HepG2 (cell line): ENCODE results near the gene DPP6. TPM values are rescaled to one million over a fixed set of nuclear protein-coding genes. Genes with fewer than 3 reads are reported as not detected.

Source experiments
- ATAC-seq: fragments of 200-7000 bp; cut with Tn5 transposase; 3 replicates; pipeline ENCODE4 v1.9.1; 2020; ENCODE audit warnings: mild to moderate bottlenecking, moderate library complexity
- BruUV-seq: library from RNA; stranded (reverse); fragments of 400-500 nt; replicated peaks from 2 replicates; lab custom pipeline; 2021; lab: Mats Ljungman, UMichigan
- CTCF ChIA-PET: fragments of 300-600 bp; formaldehyde crosslinking; extraction: SDS; loops from one replicate; lab custom pipeline; 2021; ENCODE audit warnings: low total read pairs, inconsistent platforms, low intra/inter-chr PET ratio; lab: Yijun Ruan, JAX
- POLR2A ChIA-PET: fragments of 350-600 bp; sonication (Branson Sonifier 250); formaldehyde crosslinking; loops from one replicate; lab custom pipeline; 2020; ENCODE audit warnings: antibody characterized with exemption, inconsistent platforms; lab: Yijun Ruan, JAX
- DNase-seq: peaks from one replicate; pipeline ENCODE4 v3.0.0-alpha.2; 2015; ENCODE audit warnings: low spot score
- FAIRE-seq: peaks from 3 replicates; lab custom pipeline; 2011; peaks lifted over from hg19 to GRCh38; lab: Jason Lieb, UNC
- H2AFZ ChIP-seq: one replicate; pipeline ENCODE4 v1.6.1; 2011; ENCODE audit warnings: low read length, inconsistent platforms
- H3K27ac ChIP-seq: fragments of 300-600 bp; 3 replicates; pipeline ENCODE4 v1.8.0; 2011; ENCODE audit warnings: mixed run types, mild to moderate bottlenecking, mixed read lengths, low read length, inconsistent platforms; ENCODE audit not compliant: insufficient read depth; ENCODE audit errors: extremely low read length
- H3K27me3 ChIP-seq, 2 experiments: fragments of 200-600 bp in 1 of 2; 2 replicates in 1 of 2; 3 replicates in 1 of 2; pipeline versions ENCODE4 v1.6.0 to v1.8.0; 2011; ENCODE audit warnings: low read length in 2 of 2, mild to moderate bottlenecking in 2 of 2, moderate library complexity in 2 of 2, inconsistent platforms in 1 of 2; ENCODE audit not compliant: insufficient read depth in 2 of 2, control insufficient read depth in 1 of 2
- H3K36me3 ChIP-seq, 2 experiments: fragments of 200-600 bp in 1 of 2; replicated peaks in 1 of 2; 2 replicates in 1 of 2; 3 replicates in 1 of 2; pipeline versions ENCODE4 v1.5.1 to v1.8.0; 2011; ENCODE audit warnings: low read length in 2 of 2, inconsistent platforms in 1 of 2; ENCODE audit not compliant: insufficient read depth in 2 of 2, control insufficient read depth in 1 of 2
- H3K4me1 ChIP-seq: 2 replicates; pipeline ENCODE4 v1.5.1; 2012; ENCODE audit warnings: low read length, inconsistent platforms; ENCODE audit not compliant: insufficient read depth
- H3K4me2 ChIP-seq: 2 replicates; pipeline ENCODE4 v1.6.0; 2011; ENCODE audit warnings: low read depth, low read length, inconsistent platforms
- H3K4me3 ChIP-seq, 3 experiments: fragments of 200-600 bp in 1 of 3; sonication (generic), shearing (Covaris generic) in 1 of 3; replicated peaks in 1 of 3; 2 replicates each; pipeline ENCODE4 v1.5.1; 2011 to 2016; ENCODE audit warnings: low read length in 3 of 3, inconsistent platforms in 2 of 3, low read depth in 2 of 3, mild to moderate bottlenecking in 2 of 3, control low read depth in 1 of 3, mixed read lengths in 1 of 3; ENCODE audit not compliant: insufficient read depth in 1 of 3
- H3K79me2 ChIP-seq: one replicate; pipeline ENCODE4 v1.6.1; 2011; ENCODE audit warnings: low read length, inconsistent platforms; ENCODE audit not compliant: insufficient read depth
- H3K9ac ChIP-seq: 2 replicates; pipeline ENCODE4 v1.6.0; 2011; ENCODE audit warnings: mild to moderate bottlenecking, low read depth, low read length, inconsistent platforms; ENCODE audit not compliant: insufficient read depth
- H3K9me3 ChIP-seq: 2 replicates; pipeline ENCODE4 v1.5.1; 2012; ENCODE audit warnings: mild to moderate bottlenecking, low read length
- H4K20me1 ChIP-seq: 2 replicates; pipeline ENCODE4 v1.6.0; 2011; ENCODE audit warnings: inconsistent platforms, mild to moderate bottlenecking, low read length, moderate library complexity; ENCODE audit not compliant: insufficient read depth
- GZF1 ChIP-seq: sonication (generic); formaldehyde crosslinking; IDR thresholded peaks from 2 replicates; pipeline ENCODE4 v1.5.1; 2020; ENCODE audit warnings: mild to moderate bottlenecking, missing genetic modification reagents
- HCFC1 ChIP-seq: fragments of 150-350 bp; IDR thresholded peaks from 2 replicates; pipeline ENCODE4 v1.6.1; 2014; ENCODE audit warnings: low read depth, low read length
- IKZF4 ChIP-seq: sonication (generic); formaldehyde crosslinking; IDR thresholded peaks from 2 replicates; pipeline ENCODE4 v1.5.1; 2020; ENCODE audit warnings: borderline replicate concordance, mild to moderate bottlenecking, low read depth, missing genetic modification reagents; ENCODE audit errors: not compliant biosample characterization
- KLF9 ChIP-seq: IDR thresholded peaks from 2 replicates; pipeline ENCODE4 v1.6.1; 2016; ENCODE audit warnings: low read depth
- MBD4 ChIP-seq: IDR thresholded peaks from 2 replicates; pipeline ENCODE4 v1.6.1; 2012; ENCODE audit warnings: low read length, inconsistent platforms, borderline replicate concordance
- RFXAP ChIP-seq: sonication (generic); formaldehyde crosslinking; IDR thresholded peaks from 2 replicates; pipeline ENCODE4 v1.4.0; 2020; ENCODE audit warnings: missing genetic modification reagents, borderline replicate concordance
- ZNF232 ChIP-seq: sonication (generic); formaldehyde crosslinking; IDR thresholded peaks from 2 replicates; pipeline ENCODE4 v1.4.0; 2020; ENCODE audit warnings: missing genetic modification reagents, borderline replicate concordance
- ZNF335 ChIP-seq: sonication (generic); formaldehyde crosslinking; IDR thresholded peaks from 2 replicates; pipeline ENCODE4 v1.4.0; 2020; ENCODE audit warnings: missing genetic modification reagents
- ZNF564 ChIP-seq: sonication (generic); formaldehyde crosslinking; IDR thresholded peaks from 2 replicates; pipeline ENCODE4 v1.8.1; 2023; ENCODE audit warnings: mild to moderate bottlenecking, missing genetic modification reagents
- ZSCAN31 ChIP-seq: sonication (generic); formaldehyde crosslinking; IDR thresholded peaks from 2 replicates; pipeline ENCODE4 v1.5.0; 2020; ENCODE audit warnings: low read depth, mild to moderate bottlenecking, missing genetic modification reagents
- WGBS: methylation state at CpG from one replicate; pipeline ENCODE4 v1.1.6; 2017; ENCODE audit warnings: low lambda C conversion rate; 5-methylcytosine and 5-hydroxymethylcytosine counted together
- in situ Hi-C: cut with HindIII; loops from 2 replicates; pipeline ENCODE4 v1.10.0; 2017; ENCODE audit warnings: low pct_unique_long_range_greater_than_20kb; ENCODE audit not compliant: extremely low pct_ligation_motif_present
- intact Hi-C: fragments of 100-400 bp; cut with micrococcal nuclease; formaldehyde crosslinking; loops from one replicate; pipeline ENCODE4 v1.10.0; 2022; ENCODE audit not compliant: unreplicated experiment
- polyA plus RNA-seq, 8 experiments: library from polyadenylated mRNA; depleted of rRNA in 3 of 8; stranded (reverse) in 7 of 8; unstranded in 1 of 8; fragments of >200 nt; fragmentation: Illumina TruSeq in 4 of 8; extraction: Trizol in 4 of 8; gene quantifications; 2 replicates each; pipeline versions ENCODE4 v1.2.1 to v1.2.3, GENCODE V29; 2011 to 2016; ENCODE audit warnings: low read depth in 4 of 8, missing spikeins in 1 of 8, mixed read lengths in 1 of 8; ENCODE audit not compliant: insufficient read depth in 1 of 8
- total RNA-seq, 5 experiments: library from RNA; depleted of rRNA; stranded (reverse); fragments of >200 nt; fragmentation: Illumina TruSeq; extraction: Trizol; gene quantifications; 2 replicates each; pipeline ENCODE4 v1.2.3, GENCODE V29; 2016; ENCODE audit warnings: low read depth in 1 of 5
- TF ChIP-seq, protein P1 (sequence below): sonication (generic); formaldehyde crosslinking; IDR thresholded peaks from 2 replicates; pipeline ENCODE4 v1.9.0; 2022; ENCODE audit warnings: low read depth, missing genetic modification reagents
- TF ChIP-seq, protein P2 (sequence below): sonication (generic); formaldehyde crosslinking; IDR thresholded peaks from 2 replicates; pipeline ENCODE4 v1.5.0; 2020; ENCODE audit warnings: missing genetic modification reagents
- TF ChIP-seq, protein P3 (sequence below): IDR thresholded peaks from 2 replicates; pipeline ENCODE4 v1.6.1; 2016; ENCODE audit warnings: missing biosample characterization, missing genetic modification reagents, low read depth
- TF ChIP-seq, protein P4 (sequence below): sonication (generic); formaldehyde crosslinking; IDR thresholded peaks from 2 replicates; pipeline ENCODE4 v1.4.0; 2020; ENCODE audit warnings: missing genetic modification reagents, borderline replicate concordance

Gene DPP6
- total and polyA plus RNA-seq, 2 of the 13 experiments (the other 11 are each of a cell fraction or from before 2014, with no cell fraction given), result not detected

DNA sequence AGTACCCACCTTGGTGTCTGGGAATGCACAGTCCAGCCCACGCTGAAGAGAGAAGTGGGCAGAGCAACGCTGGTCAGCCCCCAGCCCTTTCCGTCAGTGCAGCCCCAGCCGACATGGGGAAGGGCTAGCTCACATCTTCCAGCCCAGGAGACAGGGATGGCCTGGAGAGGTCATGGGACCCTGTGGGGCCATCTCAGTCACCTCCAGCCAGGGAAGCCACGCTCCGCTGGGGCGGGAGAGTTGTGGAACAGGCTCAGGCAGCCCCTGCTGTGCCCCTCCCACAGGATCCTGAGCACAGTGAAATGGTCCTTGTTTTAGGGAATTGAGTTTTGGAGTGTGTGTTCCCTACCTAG is 865.6 kb downstream of the DPP6 start (continued):
- TF ChIP-seq, protein P1, sequence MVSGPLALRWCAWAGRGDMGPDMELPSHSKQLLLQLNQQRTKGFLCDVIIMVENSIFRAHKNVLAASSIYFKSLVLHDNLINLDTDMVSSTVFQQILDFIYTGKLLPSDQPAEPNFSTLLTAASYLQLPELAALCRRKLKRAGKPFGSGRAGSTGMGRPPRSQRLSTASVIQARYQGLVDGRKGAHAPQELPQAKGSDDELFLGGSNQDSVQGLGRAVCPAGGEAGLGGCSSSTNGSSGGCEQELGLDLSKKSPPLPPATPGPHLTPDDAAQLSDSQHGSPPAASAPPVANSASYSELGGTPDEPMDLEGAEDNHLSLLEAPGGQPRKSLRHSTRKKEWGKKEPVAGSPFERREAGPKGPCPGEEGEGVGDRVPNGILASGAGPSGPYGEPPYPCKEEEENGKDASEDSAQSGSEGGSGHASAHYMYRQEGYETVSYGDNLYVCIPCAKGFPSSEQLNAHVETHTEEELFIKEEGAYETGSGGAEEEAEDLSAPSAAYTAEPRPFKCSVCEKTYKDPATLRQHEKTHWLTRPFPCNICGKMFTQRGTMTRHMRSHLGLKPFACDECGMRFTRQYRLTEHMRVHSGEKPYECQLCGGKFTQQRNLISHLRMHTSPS (CRISPR knock-in tag), result no peak

DNA sequence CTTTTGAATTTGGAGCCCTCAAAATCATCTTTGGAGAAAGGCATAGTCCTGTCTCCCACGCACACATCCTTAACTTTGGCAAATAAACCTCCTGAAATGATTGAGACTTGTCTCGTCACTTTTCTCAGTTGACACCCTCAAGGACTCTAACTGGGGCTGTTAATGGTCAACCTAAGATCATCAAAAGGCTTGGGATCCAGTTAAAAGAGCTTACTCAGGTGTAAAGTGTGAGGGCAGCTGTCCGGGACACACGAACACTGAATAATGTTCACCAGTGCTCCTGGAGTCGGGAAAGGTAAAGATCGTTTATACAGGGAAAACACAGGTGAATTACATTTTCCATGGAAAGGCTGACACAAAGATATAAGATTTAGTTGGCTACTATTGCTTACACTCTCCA is 866.1 kb downstream of the DPP6 start:
- Histone ChIP-seq H3K27me3 (peaks cover 2 to 27% of the 10 kb centered on the region in 2 experiments; a peak in 4 of 5 replicates), H4K20me1 (no peaks in the 10 kb centered on the region), H3K27ac (no peak overlapping the region)
- 21% methylated on average over 6 of the region's 6 CpGs for WGBS
- no TSS peak for BruUV-seq
- TF ChIP-seq ZNF232 (no peak), ZSCAN31 (no peak), IKZF4 (CRISPR knock-in tag) (no peak), KLF9 (CRISPR knock-in tag) (no peak), ZNF564 (CRISPR knock-in tag) (no peak), HCFC1 (no peak), ZNF335 (CRISPR knock-in tag) (no peak), RFXAP (CRISPR knock-in tag) (no peak), GZF1 (CRISPR knock-in tag) (no peak), MBD4 (no peak)
- TF ChIP-seq, protein P2, sequence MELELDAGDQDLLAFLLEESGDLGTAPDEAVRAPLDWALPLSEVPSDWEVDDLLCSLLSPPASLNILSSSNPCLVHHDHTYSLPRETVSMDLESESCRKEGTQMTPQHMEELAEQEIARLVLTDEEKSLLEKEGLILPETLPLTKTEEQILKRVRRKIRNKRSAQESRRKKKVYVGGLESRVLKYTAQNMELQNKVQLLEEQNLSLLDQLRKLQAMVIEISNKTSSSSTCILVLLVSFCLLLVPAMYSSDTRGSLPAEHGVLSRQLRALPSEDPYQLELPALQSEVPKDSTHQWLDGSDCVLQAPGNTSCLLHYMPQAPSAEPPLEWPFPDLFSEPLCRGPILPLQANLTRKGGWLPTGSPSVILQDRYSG, result no peak
- TF ChIP-seq, protein P3, sequence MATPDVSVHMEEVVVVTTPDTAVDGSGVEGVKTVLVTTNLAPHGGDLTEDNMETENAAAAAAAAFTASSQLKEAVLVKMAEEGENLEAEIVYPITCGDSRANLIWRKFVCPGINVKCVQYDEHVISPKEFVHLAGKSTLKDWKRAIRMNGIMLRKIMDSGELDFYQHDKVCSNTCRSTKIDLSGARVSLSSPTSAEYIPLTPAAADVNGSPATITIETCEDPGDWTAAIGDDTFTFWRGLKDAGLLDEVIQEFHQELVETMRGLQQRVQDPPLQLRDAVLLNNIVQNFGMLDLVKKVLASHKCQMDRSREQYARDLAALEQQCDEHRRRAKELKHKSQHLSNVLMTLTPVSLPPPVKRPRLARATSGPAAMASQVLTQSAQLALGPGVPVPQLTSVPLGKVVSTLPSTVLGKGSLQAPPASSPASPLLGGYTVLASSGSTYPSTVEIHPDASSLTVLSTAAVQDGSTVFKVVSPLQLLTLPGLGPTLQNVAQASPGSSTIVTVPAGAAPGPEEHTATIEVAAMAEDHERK (CRISPR knock-in tag), result no peak
- TF ChIP-seq, protein P4, sequence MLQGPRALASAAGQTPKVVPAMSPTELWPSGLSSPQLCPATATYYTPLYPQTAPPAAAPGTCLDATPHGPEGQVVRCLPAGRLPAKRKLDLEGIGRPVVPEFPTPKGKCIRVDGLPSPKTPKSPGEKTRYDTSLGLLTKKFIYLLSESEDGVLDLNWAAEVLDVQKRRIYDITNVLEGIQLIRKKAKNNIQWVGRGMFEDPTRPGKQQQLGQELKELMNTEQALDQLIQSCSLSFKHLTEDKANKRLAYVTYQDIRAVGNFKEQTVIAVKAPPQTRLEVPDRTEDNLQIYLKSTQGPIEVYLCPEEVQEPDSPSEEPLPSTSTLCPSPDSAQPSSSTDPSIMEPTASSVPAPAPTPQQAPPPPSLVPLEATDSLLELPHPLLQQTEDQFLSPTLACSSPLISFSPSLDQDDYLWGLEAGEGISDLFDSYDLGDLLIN (CRISPR knock-in tag), result no peak
- TF ChIP-seq, all 625 proteins: peak for 0
- Histone ChIP-seq H3K9ac (no peak overlapping the region), H2AFZ (no peak overlapping the region), H3K79me2 (no peaks in the 10 kb centered on the region), H3K9me3 (no peaks in the 10 kb centered on the region), H3K4me2 (no peak overlapping the region), H3K4me1 (peaks cover 4% of the 10 kb centered on the region), H3K36me3 (no peaks in the 10 kb centered on the region), H3K4me3 (no peak overlapping the region)
- in situ Hi-C loops (no loop called here), intact Hi-C loops (no loop called here)
- no peak for ATAC-seq
- CTCF ChIA-PET, result no interaction called here
- no peak for FAIRE-seq
- no peak for DNase-seq
- POLR2A ChIA-PET, result no interaction called here
